HG02973 (cell line): ENCODE data around the gene LRP1B.

Experiments
- ATAC-seq: cut with Tn5 transposase; IDR thresholded peaks from one replicate; pipeline ENCODE4 v1.9.1; 2021; ENCODE audit warnings: moderate library complexity; ENCODE audit not compliant: unreplicated experiment

The LRP1B gene

DNA sequence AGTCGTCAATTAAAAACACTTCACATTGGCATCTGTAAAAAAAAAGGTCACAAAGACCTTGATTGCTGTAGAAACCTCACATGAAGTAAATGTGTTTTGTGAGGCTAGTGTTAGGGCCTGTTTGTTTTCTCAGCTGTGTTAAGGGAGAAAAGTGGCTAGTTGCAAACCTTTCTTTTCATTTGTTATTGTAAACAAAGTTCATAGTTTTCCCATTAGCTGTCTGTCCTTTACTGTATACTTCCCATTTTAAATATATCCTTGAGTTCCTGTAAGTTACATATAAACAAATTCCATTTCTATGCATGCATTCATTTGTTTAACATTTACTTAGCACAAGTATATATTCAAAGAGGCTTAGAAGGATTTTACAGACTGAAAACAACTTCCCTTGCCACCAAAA is 1250.2 kb downstream of the LRP1B start:
- no peak for ATAC-seq

DNA sequence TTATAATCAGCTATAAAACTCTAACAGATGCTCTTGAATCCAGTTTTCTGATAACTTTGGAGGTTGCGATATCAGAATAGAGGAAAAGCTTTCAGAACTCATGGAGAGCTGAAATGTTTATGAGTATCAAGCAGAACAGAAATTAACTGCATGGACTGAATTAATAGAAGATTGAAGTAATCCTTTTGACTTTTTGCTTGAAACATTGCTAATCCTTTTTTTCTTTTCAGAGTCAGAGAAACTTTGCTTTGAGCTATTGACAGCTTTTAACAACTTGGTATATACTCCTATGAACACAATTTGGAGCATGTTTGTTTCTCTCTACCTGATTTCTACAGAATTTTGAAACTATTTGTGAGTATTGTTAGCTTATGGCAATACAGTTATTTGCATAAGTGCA is 1254.8 kb downstream of the LRP1B start:
- ATAC-seq = no peak

DNA sequence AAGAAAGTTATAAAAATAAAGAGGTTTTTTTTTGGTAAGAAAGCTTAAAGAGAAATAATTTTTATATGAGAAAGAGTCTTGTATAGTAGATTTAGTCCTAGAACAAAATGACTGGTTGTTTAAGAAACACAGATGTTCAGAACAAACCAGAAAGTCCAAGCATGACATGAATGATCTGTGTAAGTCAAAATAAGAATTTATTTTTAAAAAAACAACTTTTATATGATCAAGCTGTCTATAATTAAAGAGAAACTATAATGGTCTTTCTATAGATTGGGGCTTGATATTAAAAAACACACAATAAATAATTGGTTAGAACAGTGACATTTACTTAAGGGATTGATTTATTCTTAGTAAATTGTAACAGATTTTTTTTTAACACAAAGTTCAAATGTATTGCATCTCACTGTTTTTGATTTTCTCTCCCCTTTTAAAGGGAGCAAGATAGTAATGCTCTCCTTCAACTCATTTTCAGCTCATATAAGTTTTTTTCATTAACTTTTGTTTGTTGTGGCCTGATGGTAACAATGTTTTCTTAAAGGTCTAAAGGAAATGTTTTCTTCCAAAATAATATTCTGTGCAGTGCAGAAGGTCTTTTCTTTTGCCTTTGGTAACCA is 1256.8 kb downstream of the LRP1B start:
- no peak for ATAC-seq

DNA sequence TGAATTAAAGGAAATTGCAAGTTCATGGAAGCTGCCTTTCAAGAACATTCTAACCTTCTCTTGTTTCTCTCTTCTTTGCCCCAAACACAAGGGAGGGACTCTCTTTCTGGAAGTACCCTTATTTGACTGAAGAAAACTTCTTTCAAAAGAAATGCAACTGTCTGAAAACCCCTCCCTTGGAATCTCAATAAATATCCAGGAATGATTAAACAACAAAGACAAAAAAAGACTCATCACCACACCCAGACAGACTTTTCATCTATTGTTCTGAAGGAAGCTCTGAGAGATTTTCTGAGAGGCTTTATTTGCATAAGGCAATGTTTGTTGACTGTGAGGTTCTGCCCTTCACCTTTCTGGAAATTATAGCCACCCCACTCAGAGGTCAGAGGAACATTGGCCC is 1260.9 kb downstream of the LRP1B start:
- ATAC-seq = no peak

DNA sequence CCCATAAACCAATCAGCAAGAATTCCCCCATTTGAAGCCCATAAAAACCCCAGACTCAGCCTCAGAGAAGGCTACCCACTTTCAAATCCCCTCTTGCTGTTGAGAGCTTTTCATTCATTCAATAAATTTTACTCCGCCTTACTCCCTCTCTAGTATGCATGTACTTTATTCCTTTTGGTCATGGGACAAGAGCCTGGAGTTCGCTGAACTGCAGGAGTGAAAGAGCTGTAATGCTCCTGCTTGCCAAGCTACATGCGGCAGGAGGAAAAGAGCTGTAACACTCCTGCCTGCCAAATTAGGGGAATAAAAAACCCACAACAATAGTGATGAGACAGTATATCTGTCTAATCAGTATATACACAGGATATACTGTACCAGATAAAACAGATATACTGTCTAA is 1261.7 kb downstream of the LRP1B start:
- ATAC-seq = no peak

DNA sequence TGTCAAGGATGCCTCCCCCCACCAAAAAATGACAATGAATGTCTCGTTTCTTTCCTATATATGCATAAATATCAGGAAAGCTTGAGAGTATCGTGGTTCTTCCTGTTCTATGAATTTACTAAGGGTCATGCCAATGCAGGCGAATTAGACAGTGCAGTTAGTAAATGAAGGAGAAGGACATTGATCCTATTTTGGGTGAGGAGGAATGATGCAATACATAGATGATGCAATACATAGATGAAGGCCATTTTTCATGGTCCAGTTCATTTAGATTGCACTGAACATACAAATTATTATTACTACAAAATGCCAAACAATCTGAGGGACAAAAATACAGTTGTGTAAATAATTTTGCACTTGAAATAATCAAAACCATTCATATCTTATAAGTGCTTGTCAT is 1265.0 kb downstream of the LRP1B start:
- ATAC-seq = no peak

DNA sequence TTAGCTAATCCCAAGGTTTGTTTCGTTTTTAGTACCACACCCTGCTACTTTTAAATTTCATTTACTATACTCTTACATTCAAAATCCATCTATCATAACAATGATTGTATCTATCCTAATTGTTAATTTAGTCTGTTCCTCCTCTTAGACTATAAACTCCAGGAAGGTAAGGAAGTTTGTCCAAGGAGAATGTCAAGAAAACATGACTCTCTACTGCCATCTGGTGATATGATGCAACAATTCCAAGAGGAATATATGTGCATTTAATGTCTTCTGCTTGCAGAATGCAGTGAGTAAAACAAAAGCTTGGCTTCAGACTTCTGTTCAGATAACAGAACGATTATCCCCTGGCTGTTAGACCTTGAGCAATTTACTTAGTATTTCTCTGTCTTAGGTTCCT is 1267.1 kb downstream of the LRP1B start:
- ATAC-seq = peak; percentile 80

DNA sequence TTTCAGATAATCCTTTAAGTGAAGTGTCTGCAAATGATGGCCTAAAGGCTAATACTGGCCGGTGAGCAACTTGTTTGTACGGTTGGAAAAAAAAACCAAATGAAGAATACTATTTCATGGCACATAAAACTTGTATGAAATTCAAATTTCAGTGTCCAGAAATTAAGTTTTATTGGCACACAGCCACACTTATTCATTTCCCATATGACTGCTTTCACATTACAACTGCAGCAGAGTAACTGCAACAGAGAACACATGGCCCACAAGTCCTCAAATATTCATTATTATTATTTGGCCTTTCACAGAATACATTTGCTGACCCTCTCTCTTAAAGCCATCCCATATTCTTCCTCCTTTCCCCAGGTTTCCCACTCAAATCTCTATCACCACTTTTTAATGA is 1268.6 kb downstream of the LRP1B start:
- ATAC-seq = no peak

DNA sequence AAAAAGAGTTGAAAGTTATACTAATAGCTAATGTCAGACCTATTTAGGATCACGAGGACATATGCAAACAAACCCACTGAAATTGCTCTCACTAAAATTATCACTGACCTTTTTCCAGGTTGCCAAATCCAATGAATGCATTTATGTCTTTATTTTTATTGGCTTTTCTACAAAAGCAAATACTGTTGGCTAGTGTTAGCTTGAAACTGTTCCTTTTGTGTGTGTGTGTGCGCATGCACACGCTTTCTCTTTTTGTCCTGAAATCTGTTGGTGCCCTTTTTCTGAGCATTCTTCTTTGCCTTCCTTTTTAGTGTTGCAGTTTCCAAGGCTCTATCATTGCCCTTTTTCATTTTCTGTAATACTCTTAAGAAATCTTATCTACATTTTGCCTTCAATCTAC is 1269.2 kb downstream of the LRP1B start:
- no peak for ATAC-seq

DNA sequence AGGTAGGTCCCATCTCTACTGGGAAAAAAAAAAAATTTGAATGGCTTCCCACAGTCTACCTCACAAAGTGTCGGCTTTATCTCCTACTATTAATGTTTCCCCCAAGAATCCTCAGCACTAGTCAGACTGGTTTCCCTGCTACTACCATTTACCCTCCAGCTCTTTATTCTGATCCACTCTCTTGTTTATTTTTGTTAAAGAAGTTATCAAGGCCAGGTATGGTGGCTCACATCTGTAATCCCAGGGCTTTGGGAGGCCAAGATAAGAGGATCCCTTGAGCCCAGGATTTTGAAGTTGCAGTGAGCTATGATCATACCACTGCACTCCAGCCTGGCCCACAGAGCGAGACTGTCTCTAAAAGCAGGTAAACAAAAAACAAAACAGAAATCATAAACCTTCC is 1275.3 kb downstream of the LRP1B start:
- no peak for ATAC-seq

DNA sequence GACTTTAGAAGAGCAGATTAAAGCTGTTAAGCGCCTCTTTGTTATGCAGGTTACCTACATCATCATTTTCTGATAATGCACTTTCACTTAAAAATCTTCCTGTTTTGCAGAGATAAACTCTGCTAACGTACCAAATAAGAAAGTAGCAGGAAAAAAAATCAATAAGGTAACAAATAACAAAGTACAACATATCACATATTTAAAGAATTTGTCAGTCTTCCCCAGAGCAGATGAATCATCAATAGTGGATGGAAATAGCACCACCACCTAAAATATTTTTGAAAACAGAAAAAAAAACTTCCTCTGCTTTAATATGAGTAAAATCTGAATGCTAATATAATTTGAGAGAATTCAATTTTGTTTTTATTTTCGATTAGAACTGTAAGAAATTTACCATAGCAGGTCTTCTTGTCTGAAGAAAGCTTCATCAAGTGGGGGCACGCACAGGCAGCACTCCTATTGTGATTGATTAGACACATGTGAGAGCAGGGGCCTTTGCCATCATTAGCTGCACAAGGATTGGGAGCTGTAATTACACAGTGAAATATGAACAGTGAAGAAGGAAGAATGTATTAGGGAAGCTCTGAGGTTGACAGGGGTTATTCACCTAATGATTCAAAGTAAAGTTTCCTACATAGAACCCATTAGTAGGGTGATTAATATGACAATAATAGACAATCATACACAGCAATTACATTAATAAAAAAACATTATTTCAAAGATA is 1279.4 kb downstream of the LRP1B start:
- ATAC-seq = no peak

DNA sequence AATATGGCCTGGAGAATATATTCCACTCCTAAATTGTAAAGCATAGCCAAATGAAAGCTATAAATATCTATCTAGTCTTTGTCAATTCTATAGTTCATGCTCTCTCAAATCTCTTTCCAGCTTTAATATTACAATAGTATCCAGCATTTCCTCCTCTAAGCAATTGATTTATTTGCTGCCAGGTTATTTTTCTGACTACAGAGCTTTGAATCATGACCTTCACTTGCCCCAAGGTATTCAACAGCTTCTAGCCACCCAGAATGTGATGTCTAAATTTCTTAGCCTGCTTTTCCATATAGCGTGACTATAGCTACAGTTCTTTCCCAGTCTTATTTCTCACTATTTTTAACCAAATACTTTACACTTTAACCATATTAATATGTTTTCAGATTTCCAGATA is 1287.6 kb downstream of the LRP1B start:
- no peak for ATAC-seq

DNA sequence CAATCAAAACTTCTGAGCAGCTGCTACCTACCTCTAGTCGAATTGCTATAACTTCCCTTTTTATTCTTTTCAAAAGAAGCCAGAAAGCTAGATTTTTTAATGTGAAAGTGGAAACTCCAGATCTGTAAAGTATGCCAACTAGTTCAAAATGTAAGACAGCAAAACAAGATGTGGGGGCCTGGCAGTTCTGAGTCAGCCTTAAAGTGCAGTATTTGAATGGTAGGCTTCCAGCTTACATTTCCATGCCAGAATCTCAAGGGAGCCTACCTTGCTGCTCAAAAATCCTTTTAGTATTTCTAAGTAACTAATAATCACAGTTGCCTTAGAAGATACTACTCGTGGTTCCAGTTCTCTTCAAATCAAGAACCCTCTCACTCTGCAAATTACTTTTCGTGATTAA is 1288.7 kb downstream of the LRP1B start:
- ATAC-seq = no peak

DNA sequence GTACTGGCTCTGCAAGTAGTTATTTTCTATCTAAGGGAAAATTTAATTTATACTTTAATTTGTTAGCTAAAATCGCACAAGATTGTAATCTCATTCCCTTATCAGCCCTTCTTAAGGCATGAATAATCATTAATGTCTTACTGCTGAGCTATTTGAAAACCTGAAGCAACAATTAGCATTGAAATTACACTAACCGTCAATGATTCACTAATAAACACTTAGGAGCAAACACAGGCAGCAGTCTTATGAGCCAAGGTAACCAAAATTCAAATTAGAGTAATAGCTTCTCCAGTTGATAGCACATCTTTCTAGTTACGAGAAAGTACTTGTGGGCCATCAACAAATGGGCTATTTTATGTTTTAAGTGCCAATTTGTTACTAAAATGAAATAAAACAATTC is 1289.7 kb downstream of the LRP1B start:
- no peak for ATAC-seq

DNA sequence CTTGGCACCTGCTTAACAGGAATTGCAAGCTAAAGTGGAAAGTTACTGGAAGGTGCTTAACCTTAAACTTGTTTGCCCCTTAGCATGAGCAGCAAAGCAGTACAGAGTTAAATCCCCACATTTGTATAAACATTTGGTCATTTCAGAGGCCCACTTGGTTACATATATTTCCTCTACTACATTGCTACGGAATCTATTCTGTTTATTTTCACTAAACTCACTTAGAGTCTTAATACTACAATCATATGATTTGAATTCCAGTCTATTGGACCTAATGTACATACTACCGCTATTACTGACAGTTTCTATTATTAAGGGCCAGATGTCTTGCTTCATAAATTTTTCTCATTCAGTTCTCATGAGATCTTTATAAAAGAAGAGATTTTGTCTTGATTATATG is 1294.0 kb downstream of the LRP1B start:
- ATAC-seq = no peak

DNA sequence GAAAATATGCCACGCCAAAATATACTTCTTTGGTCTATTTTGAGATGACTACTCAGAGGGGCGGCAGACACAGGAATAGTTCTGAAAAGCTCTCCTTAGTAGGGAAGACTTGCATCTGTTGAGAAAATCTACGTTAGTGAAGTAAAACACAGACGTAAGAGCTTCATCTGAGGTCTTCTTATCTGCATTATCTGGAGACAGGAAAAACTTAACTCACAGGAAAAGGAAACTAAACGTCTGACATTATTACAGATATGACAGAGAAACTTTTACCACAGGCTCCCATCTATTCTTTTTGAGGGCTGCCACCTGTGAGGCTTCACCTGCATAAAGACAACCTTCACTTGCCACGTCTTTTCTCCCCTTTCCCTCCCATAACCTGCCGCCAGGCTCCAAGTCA is 1295.7 kb downstream of the LRP1B start:
- no peak for ATAC-seq

DNA sequence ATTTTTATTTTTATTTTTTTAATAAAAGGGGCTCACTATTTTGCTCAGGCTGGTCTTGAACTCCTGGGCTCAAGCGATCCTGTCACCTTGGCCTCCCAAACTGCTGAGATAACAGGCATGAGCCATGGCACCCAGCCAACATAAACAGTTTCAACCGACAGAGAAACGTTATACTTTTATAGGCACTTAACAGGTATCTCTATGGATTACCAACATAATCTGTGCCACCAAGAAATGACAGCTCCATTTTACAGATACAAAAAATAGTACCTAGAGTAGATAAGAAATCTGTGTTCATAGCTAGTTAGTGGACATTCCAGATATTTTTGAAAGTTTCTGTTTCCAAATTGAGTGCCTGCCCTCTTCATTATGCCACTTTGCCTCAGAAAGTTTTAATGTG is 1316.7 kb downstream of the LRP1B start:
- no peak for ATAC-seq

DNA sequence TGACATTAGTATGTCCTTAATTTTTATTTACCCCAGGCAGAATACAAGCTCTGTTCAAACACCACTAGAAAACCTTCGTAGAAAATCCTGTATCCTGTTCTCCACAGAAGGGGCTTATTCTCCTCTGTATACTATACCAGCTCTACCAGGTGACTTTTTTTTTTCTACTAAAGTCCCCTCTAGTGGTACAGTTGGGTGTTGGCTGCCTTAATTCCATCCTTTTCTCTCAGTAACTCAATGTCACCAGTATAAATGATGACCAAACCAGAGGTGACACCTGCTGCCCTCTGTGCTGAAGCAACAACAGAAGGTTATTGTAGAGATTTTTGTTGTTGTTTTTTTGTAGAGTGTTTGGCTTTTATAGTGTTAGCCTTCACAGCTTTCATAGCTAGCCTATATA is 1322.0 kb downstream of the LRP1B start:
- ATAC-seq = peak; percentile 64

DNA sequence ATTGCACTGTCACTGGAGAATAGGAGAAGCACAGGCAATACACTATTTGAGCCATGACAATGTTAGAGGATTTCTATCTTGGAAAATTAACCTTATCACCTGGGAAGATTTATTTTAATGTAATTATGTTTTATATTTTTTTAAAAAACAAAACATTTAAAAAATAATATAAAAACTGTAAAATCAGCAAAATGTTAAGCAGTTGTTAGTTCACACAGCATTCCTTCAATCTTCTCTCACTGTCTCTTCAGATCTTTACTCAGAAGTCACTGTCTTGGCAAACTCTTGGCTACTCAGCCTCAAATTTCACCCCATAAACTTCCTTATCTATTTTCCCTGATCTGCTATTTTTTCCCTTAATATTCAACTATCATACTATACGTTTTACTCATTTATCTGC is 1322.6 kb downstream of the LRP1B start:
- no peak for ATAC-seq

DNA sequence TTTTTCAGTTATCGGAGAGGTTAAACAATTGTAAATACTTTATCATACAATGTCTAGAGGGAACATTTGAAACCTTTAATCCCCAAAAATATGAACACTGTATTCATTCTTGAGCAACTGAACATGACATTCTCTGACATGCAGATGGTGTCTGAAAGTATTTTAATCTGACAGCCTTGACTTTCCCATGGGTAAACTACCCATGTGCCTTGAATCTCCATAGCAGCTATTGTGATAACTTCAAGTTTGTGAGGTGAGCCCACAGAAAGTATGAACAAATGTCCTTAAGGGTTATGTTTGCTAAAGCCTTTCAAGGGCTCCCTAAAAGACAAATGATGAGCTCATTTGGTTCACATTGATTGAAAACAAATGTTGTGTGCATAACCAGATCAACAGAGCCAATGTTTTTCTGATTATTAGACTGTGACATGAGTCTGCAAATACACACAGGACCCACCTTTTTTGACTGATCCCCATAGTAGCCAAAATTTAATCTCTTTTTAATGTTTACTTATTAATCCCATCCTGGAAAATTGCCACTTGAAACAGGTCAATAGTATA is 1326.0 kb downstream of the LRP1B start:
- no peak for ATAC-seq

DNA sequence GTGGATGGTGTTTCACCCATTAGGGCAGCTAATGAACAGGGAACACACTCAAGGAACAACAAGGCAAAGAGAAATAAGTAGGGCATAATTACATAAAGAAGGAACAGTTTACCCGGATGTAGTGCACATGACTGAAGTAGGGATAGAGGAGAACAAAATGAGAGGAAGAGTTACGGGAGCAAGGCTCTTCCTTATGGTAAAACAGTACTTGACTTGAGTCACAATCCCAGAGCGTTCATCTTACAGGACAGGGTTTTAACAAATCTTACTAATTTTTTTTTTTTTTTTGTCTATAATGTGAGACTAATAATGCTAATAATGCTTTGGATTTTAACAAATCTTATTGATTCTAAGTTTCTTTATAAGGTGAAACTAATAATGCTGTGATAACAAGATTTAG is 1329.5 kb downstream of the LRP1B start:
- no peak for ATAC-seq

DNA sequence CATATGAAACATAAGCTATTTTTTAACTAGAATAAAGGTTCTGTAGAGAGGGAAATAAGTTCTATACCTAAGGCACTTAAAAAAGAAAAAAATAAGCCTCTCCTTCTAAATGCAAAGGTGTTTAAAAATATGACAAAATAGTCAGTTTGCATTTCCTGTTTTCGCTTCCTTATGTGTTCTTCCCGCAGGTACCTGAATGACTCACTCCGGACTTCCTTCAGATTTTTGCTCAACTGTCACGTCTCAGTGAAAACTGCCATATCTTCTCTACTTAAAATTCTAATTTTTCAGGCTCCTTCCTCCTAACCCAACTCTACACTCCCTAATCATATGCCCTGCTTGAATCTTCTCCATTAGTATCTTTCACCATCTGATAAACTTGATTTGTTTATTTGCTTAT is 1333.1 kb downstream of the LRP1B start:
- ATAC-seq = no peak

DNA sequence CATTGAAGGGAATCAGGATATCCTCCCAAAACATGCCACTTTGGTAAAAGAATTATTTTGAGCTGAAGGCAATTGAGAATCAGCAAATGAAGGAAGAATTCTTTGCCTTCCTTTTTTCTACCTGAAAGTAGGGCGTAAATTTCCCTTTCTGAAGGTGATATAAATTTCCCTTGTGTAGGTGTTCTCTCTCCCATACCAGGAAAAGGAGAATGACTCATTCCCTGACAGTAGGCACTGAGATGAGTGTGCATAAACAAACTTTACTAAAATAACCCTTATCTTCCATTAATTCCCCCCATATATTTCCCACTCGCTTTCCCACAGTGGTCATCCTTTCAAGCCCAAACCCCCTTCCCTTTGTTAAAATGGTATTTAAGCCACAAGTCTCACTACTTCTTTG is 1339.0 kb downstream of the LRP1B start:
- no peak for ATAC-seq
